ENCODE data around the gene CNIH3. TPM values are rescaled to one million over a fixed set of nuclear protein-coding genes. Genes with fewer than 3 reads are reported as not detected.
A peak's percentile ranks its signal among the peaks of the same experiment; 100 is the strongest.
"Not testable (repeated sequence)": the region's sequence is repeated elsewhere in the genome, so short reads cannot be mapped to it uniquely, and the experiment has no call there.

Gene CNIH3
- total RNA-seq, 4 donors from 2014 or later = 1.9 to 7.0 (median 4.0) TPM

GRCh38 chr1:224678168-224678567 is 62.1 kb downstream of the CNIH3 start:
- Histone ChIP-seq H3K27me3 (no peaks in the 10 kb centered on the region), H3K27ac (no peak overlapping the region), H3K4me1 (peaks cover 0 to 4% of the 10 kb centered on the region in 2 donors), H3K36me3 (no peaks in the 10 kb centered on the region), H3K9me3 (no peaks in the 10 kb centered on the region), H3K4me3 (replicated peaks in 1 of 3) (no peak overlapping the region)
- no peak for DNase-seq
- WGBS, 2 donors = 92 to 93% methylated on average over 4 of the region's 4 CpGs
- TF ChIP-seq CTCF (IDR thresholded peaks at IDR 0.05) = no peak
- TF ChIP-seq POLR2A (IDR thresholded peaks at IDR 0.05) = no peak
- intact Hi-C loops (cut with DNase I) = no loop called here

GRCh38 chr1:224679606-224680005 is 63.5 kb downstream of the CNIH3 start:
- intact Hi-C loops (cut with DNase I) = no loop called here
- Histone ChIP-seq H3K9me3 (no peaks in the 10 kb centered on the region), H3K27ac (no peak overlapping the region), H3K4me3 (replicated peaks in 1 of 3) (no peak overlapping the region), H3K36me3 (no peaks in the 10 kb centered on the region), H3K27me3 (no peaks in the 10 kb centered on the region), H3K4me1 (peaks cover 0 to 4% of the 10 kb centered on the region in 2 donors)
- no peak for DNase-seq
- 84 to 90% methylated on average over 2 of the region's 2 CpGs for WGBS, 2 donors
- TF ChIP-seq CTCF (IDR thresholded peaks at IDR 0.05) = no peak
- no peak for TF ChIP-seq POLR2A (IDR thresholded peaks at IDR 0.05)

DNA sequence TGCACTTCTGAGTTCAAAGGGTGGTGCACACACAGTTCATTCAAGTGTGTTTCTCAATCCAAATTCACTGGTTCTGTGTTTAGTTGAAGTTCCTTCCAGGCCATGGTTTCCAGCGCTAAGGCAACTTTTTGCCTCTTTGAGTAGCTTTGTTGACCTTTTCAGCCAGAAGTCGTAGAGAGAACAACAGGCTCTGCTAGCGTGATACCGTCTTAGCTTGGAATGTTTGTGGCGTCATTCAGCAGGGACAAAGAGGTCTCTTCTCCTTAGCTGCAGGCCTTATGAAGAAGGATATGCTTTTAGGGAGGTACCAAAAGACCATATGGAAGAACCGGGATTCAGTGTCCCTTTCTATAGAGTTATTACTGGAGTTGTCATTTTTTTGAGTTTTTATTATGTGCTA is 65.7 kb downstream of the CNIH3 start:
- peak; percentile 10 to 17 for DNase-seq
- Histone ChIP-seq H3K4me1 (peaks cover 0 to 4% of the 10 kb centered on the region in 2 donors), H3K27ac (peak overlapping the region in 1 of 3 donors; percentile 0), H3K4me3 (replicated peaks in 1 of 3) (no peak overlapping the region), H3K36me3 (no peaks in the 10 kb centered on the region), H3K9me3 (no peaks in the 10 kb centered on the region), H3K27me3 (no peaks in the 10 kb centered on the region)
- intact Hi-C loops (cut with DNase I) = no loop called here
- TF ChIP-seq POLR2A (IDR thresholded peaks at IDR 0.05) (no peak), CTCF (IDR thresholded peaks at IDR 0.05) (no peak)
- WGBS, 2 donors = 46 to 55% methylated on average over 6 of the region's 6 CpGs

DNA sequence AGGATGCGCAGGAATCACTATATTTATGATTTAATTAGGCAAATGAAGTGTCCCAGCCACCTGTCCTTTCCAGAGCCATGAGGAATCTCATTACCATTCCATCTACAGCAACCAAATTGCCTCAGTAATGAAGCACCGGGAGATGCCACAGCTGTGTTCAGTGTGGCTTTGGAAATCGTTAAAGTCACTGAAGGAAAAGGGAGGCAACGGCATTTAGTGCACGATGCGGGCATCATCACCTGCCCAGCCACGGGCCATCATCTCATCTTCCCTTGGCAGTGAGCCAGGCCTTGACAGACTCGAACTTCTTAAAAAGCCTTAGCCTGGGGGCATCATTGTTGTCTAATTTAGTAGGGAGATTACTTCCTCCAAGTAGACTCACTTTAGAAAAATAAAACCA is 67.8 kb downstream of the CNIH3 start:
- Histone ChIP-seq H3K9me3 (no peaks in the 10 kb centered on the region), H3K4me1 (peaks cover 0 to 4% of the 10 kb centered on the region in 2 donors), H3K4me3 (replicated peaks in 1 of 3) (no peak overlapping the region), H3K27ac (no peak overlapping the region), H3K36me3 (no peaks in the 10 kb centered on the region), H3K27me3 (no peaks in the 10 kb centered on the region)
- DNase-seq = no peak
- TF ChIP-seq POLR2A (IDR thresholded peaks at IDR 0.05) (no peak), CTCF (IDR thresholded peaks at IDR 0.05) (no peak)
- intact Hi-C loops (cut with DNase I) = no loop called here
- 88 to 89% methylated on average over 8 of the region's 8 CpGs for WGBS, 2 donors

DNA sequence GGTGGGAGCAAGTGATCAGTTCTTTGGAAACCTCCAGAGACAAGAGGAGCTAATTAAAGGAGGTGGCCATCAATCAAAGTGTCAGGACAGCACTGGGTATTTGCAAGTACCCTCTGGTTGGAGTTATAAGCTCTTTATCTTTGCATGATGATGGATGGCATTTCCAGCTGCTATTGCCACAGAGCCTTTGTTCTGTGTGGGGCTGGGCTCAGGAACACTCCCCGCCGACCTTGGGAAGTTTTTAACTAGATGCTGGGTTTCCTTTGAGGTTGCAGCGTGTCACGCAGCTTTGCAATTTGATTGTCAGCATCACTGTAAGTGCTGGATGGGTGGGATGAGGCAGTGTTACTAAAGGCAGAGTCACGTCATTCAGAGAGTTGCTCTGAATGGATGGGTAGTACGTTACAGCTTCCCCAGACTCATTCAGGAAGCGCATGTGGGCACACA is 68.9 kb downstream of the CNIH3 start:
- intact Hi-C loops (cut with DNase I) = no loop called here
- 72 to 73% methylated on average over 7 of the region's 7 CpGs for WGBS, 2 donors
- no peak overlapping the region for H3K27ac ChIP-seq

DNA sequence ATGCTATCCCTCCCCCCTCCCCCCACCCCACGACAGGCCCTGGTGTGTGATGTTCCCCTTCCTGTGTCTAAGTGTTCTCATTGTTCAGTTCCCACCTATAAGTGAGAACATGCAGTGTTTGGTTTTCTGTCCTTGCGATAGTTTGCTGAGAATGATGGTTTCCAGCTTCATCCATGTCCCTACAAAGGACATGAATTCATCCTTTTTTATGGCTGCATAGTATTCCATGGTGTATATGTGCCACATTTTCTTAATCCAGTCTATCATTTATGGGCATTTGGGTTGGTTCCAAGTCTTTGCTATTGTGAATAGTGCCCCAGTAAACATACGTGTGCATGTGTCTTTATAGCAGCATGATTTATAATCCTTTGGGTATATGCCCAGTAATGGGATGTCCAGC is 70.0 kb downstream of the CNIH3 start:
- H3K4me1 ChIP-seq; H3K4me3 ChIP-seq (replicated peaks in 1 of 3); H3K27ac ChIP-seq; H3K9me3 ChIP-seq; DNase-seq; intact Hi-C loops (cut with DNase I); H3K36me3 ChIP-seq; H3K27me3 ChIP-seq: not testable (repeated sequence)
- WGBS, 2 donors = 86 to 88% methylated on average over 3 of the region's 3 CpGs

More for the DNA sequence above, 68.9 kb downstream of the CNIH3 start:
- H3K36me3 ChIP-seq = no peaks in the 10 kb centered on the region
- no peak overlapping the region for H3K4me3 ChIP-seq (replicated peaks in 1 of 3)
- TF ChIP-seq POLR2A (IDR thresholded peaks at IDR 0.05) = no peak
- TF ChIP-seq CTCF (IDR thresholded peaks at IDR 0.05) = no peak
- no peaks in the 10 kb centered on the region for H3K27me3 ChIP-seq
- peaks cover 0 to 4% of the 10 kb centered on the region in 2 donors for H3K4me1 ChIP-seq
- DNase-seq = no peak
- no peaks in the 10 kb centered on the region for H3K9me3 ChIP-seq
